GM19463 (cell line): ENCODE results near the gene ITPKA.

Experiments used
- ATAC-seq: cut with Tn5 transposase; IDR thresholded peaks from one replicate; pipeline ENCODE4 v1.9.1; 2021; ENCODE audit warnings: mild to moderate bottlenecking, moderate library complexity; ENCODE audit not compliant: unreplicated experiment

Gene ITPKA

DNA sequence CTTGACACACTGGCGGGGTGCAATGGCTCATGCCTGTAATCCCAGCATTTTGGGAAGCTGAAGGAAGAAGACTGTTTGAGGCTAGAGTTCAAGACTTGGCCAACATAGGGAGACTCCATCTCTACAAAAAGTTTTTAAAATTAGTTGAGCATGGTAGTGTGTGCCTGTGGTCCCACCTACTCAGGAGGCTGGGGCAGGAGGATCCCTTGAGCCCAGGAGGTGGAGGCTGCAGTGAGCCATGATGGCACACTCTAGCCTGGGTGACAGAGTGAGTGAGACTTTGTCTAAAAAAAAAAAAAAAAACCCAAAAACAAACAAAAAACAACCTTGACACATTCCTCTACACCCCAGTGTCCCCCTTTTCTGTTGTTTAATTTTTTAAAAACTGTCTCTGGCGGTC lies 4.0 kb upstream of the ITPKA start:
- no peak for ATAC-seq

DNA sequence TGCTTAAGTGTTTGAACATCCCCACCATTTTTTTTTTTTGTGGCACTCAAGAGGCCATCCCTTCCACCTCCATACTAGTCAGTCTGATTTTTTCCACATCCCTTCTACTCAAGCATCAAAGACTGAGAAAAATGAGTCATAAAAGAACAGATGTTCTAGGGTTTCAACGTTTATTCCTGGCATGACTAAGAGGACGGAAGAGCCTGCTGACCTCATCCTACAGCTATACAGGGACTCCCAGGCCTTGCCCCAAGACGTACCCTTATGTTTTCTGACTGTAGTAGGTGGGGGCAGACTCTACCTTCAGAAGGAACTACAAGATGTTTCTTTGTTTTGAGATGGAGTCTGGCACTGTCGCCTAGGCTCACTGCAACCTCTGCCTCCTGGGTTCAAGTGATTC lies 3.3 kb upstream of the ITPKA start:
- ATAC-seq = no peak

DNA sequence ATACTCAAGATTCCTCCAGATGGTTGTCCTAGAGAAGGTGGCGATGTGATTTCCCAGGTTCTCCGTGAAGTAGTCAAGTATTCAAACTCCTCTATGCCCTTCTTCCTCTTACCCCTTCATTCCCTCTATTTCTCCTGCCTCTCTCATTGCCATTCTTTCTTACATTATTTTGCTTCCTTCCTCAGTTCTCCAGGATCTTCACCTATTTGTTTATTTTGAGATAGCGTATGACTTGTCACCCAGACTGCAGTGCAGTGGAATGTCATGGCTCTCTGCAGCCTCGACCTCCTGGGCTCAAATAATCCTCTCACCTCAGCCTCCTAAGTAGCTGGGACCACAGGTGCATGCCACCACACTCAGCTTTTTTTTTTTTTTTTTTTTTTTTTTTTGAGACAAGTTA lies 1.8 kb upstream of the ITPKA start:
- ATAC-seq = no peak

GRCh38 chr15:41492597-41493204 lies 973 bp upstream of the ITPKA start:
- no peak for ATAC-seq

DNA sequence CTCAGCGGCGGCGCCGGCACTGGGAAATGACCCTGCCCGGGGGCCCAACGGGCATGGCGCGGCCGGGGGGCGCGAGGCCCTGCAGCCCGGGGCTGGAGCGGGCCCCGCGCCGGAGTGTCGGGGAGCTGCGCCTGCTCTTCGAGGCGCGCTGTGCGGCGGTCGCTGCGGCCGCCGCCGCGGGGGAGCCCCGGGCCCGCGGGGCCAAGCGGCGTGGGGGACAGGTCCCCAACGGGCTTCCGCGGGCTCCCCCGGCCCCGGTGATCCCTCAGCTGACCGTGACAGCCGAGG lies 172 bp downstream of the ITPKA start:
- ATAC-seq = peak; percentile 22

DNA sequence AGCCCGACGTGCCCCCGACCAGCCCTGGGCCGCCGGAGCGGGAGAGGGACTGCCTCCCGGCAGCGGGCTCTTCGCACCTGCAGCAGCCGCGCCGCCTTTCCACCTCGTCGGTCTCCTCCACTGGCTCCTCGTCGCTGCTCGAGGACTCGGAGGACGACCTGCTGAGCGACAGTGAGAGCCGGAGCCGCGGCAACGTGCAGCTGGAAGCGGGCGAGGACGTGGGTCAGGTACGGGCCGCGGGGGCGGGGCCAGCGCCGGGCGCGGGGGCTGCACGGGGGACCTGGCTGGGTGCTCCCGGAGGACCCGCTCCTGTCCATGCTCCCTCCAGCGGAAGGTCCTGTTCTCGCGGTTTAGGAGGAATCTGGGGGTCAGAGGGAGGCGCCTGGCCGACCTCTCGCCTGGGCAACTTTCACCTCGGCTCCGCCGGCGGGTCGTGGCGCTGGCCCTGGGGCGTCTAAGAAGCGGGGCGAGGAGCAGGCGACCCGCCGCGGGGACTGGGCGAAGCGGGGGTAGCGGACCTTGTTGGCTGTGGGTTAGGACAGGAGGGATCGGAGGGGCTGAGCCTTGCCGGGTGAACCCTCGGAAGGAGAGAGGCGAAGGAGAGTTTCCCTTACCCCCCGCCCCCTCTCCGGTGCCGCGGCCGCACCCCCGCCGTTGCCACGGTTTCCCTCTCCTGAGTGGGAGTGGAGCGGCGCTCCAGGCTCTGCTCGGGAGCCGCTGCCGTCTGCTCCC lies 682 bp downstream of the ITPKA start:
- ATAC-seq = peak; percentile 15

DNA sequence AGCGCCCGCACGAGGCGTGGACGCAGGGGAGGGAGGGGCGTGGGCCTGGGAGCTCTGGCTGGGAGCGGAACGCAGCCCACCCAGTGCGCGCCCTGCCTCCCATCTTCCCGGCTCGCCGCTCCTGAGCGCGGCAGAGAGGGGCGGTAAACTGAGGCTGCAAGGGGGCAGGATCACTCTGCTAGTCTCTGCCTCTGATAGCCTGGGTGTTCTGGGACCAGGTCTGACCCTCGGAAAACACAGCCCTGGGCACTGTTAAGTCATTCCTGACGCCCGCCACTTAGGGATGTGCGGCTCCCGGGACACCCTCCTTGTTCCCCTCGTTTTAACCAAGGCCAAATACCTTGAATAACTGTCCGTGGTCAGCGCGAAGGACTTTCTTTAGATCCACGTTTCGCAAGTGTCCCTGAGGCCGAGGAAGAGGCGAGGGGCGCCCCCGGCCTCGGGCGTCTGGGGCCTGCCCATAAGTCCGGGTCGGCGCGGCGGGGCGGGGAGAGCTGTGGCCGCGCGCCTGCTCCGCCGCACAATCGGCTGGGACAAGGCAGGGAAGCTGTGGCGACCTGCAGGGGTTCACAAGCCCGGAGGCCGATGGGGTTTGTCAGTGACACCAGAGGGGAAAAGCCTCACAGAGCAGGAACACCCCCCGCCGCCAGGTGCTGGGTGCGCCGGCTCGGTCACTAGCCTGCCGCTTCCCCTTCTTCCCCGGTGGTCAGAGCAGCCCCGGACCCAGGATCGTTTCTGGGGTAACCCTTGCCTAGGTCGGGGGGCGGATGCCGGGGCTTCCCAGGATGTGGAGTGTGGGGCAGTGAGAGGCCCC lies 1.5 kb downstream of the ITPKA start:
- no peak for ATAC-seq

DNA sequence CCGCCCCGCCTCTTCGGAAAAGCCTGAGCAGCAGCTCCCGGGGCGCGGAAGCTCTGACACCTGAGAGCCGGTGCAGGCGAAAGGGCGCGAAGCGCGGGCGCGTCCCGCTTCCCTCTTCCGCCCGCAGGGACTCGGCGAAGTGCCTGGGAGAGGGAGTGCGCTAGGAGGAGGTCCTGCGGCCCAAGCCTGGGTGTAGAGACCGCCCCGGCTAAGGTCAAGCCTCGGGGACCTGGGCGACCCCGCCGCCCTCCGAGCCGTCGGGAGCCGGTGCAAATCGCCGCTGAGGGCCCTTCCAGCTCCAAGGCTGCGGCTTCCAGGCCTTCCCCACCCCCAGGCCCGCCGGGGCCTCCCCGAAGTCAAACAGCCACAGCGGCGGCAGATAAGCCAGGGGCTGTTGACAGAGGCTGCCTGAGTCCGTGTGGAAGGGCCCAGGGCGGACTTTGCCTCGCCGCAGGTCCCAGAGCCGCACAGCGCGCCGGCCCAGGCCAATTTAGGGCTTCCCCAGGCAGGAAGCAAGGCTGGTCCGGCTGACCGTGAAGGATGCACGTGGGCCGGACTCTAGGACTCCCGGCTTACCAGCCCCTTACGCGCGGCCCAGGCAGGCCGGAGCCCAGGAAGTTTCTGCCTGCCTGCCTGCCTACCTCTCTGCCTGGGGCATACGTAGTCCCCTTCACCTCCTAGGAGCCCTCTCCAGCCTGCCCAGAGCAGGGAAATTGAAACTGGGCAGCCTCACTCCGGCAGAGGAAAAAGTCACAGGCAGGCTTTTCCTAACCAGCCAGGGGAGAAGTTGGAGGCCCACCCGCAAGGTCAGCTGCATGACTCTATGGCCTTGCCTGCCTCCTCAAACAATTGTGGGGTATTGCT lies 2.3 kb downstream of the ITPKA start:
- no peak for ATAC-seq

DNA sequence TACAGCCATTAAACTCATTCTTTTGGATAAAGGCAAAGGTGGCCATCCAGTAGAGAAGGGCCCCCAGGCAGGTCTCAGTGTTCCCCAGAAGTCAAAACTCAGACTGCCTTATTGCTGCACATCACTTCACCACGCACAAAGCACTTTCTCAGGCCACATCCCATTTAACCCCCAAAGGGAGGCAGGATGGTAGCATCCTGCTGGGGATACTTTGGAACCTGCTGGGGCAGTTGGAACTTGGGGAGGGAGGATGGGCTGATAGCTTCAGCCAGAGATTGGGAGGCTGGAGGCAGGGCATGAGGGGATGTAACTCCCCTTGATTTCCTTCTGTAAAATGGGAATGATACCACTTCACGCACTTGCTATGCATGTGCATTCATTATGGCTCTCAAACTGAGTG lies 5.0 kb downstream of the ITPKA start:
- ATAC-seq = no peak

- ATAC-seq = no peak
Observed at GRCh38 chr15:41499109-41499851, 5.6 kb downstream of the ITPKA start.

DNA sequence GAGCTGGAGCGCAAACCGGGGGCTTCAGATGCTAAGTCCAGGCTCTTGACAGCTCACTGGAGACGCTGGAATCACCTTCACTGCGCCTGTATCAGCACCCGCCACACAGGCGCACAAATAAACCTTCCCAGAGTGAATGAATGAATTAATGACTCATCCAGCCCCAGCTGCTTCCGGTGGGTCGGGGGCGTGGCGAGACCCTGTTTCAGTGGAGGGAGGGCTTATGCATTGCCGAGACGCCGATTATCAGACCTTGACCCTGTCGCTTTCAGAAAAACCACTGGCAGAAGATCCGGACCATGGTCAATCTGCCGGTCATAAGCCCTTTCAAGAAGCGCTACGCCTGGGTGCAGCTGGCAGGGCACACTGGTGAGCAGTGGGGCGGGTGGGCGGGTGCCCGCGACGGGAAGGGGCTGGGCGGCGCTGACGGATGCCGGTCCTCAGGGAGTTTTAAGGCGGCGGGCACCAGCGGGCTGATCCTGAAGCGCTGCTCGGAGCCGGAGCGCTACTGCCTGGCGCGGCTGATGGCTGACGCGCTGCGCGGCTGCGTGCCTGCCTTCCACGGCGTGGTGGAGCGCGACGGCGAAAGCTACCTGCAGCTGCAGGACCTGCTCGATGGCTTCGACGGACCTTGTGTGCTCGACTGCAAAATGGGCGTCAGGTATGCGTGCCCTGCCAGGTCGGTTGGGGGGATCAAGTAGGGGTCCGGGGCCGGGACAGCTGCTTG lies 7.7 kb downstream of the ITPKA start:
- ATAC-seq = peak; percentile 59

DNA sequence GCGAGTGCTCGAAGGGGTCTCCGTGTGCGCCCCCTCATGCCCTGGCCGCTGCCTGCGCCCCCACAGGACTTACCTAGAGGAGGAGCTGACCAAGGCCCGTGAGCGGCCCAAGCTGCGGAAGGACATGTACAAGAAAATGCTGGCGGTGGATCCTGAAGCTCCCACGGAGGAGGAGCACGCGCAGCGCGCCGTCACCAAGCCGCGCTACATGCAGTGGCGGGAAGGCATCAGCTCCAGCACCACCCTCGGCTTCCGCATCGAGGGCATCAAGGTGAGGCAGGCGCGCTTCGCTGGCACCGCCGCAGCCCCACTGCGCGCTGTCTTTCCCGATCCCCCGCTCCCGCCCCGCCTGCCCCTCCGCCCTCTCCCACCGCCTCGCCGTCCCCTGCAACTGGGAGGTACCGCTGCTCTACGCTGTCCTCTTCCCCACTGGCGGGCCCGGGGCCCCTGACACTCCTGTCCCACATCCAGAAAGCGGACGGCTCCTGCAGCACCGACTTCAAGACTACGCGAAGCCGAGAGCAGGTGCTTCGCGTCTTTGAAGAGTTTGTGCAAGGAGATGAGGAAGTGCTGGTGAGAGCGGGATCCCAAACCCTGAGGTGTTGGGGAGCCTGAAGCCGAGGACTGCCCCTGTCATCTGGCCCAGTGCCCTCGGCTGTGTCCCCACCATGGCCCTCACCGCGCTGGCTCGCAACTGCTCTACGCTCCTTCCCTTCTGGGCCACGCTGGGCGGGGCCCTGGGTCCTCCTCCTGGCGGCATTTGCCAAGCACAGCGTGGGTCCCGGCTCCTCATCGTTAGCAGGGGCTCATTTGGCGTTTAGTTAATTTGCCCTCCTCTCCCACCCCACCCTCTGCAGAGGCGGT lies 8.5 kb downstream of the ITPKA start:
- ATAC-seq = no peak

GRCh38 chr15:41502795-41503668 lies 9.4 kb downstream of the ITPKA start:
- no peak for ATAC-seq

- ATAC-seq = no peak
Observed at GRCh38 chr15:41503669-41504010, 10.0 kb downstream of the ITPKA start.

DNA sequence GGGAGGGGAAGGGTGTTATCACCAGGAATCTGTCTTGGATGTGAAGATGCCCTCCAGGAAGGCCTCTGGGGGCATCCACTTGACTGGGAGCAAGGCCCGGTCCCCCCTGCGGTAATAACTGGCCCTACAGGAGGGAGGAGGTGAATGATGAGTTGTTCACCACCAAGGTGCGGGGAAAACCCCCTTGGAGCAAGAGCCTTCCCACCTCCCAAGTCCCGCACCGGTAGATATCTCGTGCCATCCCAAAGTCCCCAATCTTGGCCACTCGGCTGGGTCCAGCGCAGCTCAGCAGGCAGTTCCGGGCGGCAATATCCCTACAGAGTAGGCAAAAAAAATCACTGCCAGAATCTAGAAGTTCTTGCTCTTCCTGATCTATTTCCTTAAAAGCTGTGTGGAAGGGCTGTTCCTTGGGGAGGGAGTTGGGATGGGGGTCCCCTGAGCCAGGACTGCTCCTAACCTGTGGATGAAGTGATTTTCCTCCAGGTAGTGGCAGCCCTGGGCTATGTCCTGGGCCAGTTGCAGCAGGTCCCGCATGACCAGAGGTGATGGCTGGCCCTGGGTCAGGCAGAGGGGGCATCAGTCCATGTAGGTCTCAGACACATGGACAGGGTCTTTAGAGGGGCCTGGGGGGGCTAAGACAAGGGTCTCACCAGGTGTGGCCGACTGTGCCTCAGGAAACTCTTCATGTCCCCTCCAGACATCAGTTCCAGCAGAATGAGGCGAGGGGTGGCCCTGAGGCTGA lies 11.2 kb downstream of the ITPKA start:
- no peak for ATAC-seq

DNA sequence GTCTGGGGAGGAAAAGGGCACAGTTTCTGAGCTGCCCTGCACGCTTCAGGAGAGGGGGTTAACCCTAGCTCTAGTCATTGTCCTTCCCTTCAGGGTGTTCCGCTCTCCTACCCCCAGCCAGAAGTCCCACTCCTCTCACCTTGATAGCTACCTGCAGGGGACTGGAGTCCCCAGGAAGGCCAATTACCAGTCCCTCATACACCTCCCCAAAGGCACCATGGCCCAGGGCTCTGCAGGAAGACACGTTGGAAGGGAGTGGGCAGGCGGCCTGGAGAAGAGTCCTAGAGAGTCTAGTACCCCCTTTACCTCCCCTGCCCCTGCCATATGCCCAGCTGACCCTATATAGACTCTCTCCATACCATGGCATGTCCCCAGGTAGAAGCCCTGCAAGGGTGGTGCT lies 12.1 kb downstream of the ITPKA start:
- ATAC-seq = no peak

DNA sequence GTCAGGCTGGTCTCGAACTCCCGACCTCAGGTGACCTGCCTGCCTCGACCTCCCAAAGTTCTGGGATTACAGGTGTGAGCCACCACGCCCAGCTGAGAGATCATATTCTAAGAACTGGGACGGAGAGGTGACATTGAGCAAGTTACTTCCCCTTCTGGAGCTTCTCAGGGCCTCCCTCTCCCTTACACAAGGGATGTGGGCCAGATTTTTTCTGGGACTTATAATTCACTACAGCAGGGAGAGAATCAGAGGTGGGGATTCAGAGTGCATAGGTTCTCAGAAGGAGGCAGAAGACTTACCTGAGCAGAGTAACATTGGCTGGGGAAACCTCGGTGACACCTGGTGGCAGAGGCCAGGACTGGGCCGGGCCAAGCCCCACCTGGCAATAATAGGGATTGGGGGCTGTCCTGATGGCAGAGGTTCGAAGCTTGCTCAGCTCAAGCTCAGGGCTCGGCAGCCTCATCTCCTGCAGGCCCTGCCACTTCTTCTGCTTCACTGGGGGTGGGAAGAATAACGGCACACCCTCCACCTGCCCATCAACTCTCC lies 13.2 kb downstream of the ITPKA start:
- no peak for ATAC-seq
